NCI-H2227 treated with DMSO at 0.1 percent for 48 hours (cell line): ENCODE results near the gene PGA5.

Experiments used
- DNase-seq: peaks from one replicate; lab custom pipeline; 2025; lab: John Stamatoyannopoulos, UW

Gene PGA5

GRCh38 chr11:61267437-61267841 is 26.5 kb downstream of the PGA5 start:
- DNase-seq, result no peak

DNA sequence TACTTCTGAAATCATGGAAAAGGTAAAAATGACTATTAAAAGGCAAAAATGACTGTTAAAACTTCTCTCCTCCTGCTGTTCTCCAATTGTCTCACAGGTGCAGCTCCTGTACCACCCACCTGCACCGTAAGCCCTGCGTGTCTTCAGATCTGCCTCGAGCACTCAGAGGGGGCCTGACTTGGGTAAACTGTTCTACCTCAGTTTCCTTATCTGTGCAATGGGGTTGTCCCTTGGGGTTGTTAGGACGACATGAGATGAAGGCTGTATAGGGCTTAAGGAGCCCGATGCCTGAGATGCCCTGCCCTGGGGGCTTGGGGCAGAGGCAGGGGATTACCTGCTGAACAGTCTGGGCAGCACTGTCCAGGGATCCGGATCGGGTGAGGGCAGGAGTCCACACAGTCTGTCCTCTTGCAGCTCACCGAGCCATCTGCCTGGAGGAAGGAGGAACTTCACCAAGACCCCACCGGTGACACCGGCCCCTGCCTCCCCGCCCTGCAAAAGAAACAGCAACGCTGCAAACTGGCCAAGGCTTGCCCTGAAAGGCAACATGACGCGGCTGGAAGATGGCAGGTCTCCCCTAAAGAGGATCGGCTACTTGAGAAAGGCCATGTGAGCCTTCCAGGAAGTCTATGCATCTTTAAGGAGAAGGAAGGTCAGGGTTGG is 27.7 kb downstream of the PGA5 start:
- DNase-seq, result no peak

DNA sequence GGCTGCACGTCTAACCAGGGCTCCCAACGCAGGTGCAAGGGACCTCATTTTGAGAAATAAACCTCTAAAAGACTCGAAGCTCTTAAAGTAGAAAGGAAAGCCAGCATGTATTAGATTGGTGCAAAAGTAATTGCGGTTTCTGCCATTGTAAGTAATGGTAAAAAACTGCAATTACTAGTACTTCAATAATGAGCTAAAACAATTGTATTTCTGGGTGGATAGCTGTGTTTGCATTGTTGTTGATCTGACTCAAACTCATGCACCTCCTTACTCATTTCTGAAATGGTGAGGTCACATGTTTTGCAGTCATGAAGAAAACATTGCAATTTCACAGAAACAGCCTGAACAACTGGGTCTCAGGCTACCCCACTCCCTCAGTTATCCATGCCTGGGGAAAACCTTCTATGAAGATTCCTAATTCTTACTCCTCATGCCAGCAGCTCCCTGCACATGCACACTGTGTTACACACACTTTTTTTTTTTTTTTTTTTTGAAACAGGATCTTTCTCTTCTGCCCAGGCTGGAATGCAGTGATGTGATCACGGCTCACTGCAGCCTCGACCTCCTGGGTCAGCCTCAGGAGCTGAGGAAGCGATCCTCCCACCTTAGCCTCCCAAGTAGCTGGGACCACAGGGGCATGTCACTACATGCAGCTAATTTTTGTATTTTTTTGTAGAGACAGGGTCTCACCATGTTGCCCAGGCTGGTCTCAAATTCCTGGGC is 29.5 kb downstream of the PGA5 start:
- no peak for DNase-seq

DNA sequence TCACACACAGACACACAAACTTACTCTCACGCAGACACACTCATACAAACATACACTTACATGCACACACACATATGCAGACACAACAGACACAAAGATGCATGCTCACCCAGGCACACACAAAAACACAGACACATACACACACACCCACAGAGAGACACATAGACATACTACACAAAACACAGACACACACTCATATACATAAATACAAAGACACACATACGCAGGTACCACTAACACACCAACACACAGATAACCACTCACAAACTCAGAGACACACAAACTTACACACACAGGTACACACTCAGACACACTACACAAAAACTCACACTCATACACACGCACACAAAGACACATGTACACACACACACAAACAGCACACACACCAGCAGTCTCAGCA is 31.8 kb downstream of the PGA5 start:
- no peak for DNase-seq

- no peak for DNase-seq
Observed at GRCh38 chr11:61273178-61274078, 32.5 kb downstream of the PGA5 start.

GRCh38 chr11:61274084-61274483 is 33.1 kb downstream of the PGA5 start:
- no peak for DNase-seq

- DNase-seq, result no peak
Observed at GRCh38 chr11:61275191-61275590, 34.2 kb downstream of the PGA5 start.

- no peak for DNase-seq
Observed at GRCh38 chr11:61277186-61278000, 36.4 kb downstream of the PGA5 start.

- DNase-seq, result no peak
Observed at GRCh38 chr11:61278001-61278470, 37.1 kb downstream of the PGA5 start.

DNA sequence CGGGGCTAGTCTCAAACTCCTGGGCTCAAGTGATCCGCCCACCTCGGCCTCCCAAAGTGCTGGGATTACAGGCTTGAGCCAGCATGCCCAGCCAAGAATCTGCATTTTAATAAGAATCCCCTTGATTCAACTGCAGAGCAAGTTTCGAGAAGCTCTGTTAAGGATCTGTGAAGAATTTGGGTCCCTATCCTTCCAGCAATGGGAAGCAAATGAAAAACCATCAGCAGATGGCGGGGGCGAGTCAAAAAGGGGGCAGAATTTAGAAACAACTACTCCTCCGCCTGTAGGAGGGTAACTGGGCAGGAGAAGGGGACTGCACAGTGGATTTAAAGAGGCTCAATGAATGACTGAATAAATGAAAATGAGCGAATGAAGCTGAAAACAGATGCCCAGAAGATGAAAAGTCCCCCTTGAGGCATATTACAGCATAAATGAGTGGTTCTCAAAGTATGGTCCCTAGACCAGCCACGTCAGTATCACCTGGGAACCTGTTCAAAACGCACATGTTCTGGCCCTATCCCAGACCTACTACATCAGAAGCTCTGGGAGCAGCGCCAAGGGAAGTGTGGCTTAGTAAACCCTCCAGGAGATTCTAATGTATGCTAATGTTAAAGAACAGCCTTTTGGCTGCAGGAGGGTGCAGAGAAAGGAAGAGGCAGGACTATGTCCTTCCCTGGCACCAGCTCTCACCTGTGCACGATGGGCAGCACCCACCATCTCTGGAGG is 39.1 kb downstream of the PGA5 start:
- no peak for DNase-seq

DNA sequence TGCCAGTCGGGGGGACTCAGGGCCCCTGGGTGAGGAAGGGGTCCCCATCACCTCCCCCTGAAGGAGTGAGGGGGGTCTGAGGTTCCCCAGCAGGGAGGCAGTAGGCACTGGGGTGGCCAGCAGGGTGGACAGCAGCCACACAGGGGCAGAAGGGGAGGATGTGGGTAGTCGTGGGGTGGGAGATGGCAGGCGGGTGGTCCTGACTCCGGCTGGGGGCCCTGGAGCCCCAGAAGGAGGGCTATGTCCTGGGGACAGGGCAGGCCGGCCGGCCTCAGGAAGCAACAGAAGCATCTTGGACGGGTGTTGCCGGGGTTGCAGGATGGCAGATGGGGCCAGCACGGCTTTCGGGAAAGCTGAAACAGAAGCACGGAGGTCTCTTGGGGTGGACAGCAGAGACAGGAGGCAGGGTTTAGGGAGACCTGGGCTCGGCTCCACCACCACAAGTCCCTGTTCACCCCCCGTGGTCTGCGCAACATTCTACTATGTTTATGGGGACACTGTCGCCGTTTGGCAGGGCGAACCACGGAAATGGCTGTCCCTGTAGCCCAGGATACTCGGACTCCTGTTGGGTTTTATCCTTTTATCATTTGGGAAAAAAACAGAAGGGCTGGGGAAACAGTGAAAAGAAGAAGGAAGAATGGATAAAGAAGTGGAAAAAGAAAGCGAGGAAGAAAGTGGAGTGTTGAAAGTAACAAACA is 40.1 kb downstream of the PGA5 start:
- no peak for DNase-seq

GRCh38 chr11:61281581-61282250 is 40.7 kb downstream of the PGA5 start:
- peak; percentile 9 for DNase-seq

GRCh38 chr11:61283613-61284012 is 42.6 kb downstream of the PGA5 start:
- no peak for DNase-seq

DNA sequence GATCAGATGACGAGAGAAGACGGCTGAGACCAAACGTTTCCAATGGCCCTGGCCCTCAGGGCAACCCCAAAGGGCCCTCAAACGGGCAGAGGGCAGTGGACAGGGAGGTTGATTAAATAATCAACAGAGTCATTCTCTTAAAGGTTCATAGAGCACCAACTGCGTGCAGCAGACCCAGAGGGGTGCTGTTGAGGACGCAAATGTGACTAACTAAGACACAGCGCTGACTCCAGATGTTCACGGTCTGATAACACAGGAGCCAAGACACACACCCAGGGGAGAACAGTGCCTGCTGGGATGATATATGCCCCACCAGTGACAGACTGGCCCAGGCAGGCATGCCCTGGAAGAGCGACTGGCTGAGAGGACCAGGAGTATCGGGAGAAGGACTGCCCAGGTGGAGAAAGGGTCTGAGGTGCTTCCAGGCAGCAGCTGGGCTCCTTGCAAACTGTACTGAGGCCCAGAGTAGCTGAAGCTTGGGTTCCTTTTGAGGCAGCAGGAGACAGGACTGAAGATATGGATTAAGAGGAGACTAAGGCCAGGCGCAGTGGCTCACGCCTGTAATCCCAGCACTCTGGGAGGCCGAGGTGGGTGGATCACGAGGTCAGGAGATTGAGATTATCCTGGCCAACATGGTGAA is 46.5 kb downstream of the PGA5 start:
- DNase-seq, result no peak

DNA sequence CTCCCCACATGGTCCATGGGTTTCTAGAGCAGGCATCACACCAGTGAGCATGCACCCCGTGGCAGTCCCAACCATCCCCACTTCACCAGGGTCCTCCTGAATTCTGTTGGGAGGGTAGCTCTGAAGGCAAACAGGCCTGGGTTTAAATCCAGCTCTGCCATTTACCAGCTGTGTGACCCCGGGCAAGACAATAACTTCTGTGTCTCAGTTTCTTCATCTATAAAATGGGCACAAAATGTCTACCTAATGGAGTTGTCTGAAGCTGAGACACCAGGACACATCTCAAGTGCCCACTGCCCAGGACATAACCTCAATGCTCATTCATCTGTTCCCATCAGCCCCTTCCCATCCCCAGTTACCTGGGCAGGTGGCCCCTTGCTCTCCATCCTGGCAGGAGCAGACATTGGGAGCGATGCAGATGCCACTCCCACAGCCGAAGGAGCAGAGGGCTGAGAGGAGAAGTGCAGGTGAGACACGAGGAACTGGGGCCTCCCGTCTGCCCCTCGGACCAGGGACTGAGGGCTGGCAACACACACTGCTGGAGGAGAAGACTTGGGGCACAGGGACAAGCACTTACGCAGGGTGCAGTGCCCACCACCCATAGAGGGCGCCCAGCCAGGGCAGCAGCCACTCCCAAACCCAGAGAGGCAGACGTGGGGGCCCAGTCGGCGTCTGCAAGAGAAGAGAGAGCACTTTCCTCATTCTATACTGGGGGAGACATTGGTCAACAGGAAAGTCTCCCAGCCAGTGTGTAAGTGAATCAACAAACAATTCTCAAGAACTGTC is 50.1 kb downstream of the PGA5 start:
- no peak for DNase-seq

DNA sequence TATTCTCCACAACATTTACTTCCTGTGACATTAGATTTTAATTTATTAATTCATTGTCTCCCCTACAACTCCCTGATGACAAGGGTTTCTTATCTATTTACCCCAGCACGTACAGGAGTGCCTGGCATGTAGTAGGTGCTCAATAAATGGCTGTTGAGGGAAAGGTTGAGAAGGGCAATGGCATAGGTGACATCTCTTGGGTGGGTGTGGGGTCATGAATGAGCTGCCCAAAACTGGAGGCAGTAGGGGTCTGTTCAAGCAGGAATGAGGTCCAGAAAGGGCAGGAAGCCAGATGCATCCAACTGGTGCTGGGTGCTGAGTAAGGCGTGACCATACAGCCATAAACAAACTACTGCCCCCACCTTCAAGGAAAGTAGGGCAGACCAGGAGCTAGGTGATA is 51.4 kb downstream of the PGA5 start:
- no peak for DNase-seq

- peak; percentile 10 for DNase-seq
Observed at GRCh38 chr11:61293867-61294716, 53.1 kb downstream of the PGA5 start.
